Cerebellar nuclear complex (tissue), 1 donor: ENCODE data around the gene FRMD4A.

ENCODE experiments used
- DNase-seq, 2 experiments: peaks; one replicate each; lab custom pipeline; 2025; lab: John Stamatoyannopoulos, UW

The FRMD4A gene

DNA sequence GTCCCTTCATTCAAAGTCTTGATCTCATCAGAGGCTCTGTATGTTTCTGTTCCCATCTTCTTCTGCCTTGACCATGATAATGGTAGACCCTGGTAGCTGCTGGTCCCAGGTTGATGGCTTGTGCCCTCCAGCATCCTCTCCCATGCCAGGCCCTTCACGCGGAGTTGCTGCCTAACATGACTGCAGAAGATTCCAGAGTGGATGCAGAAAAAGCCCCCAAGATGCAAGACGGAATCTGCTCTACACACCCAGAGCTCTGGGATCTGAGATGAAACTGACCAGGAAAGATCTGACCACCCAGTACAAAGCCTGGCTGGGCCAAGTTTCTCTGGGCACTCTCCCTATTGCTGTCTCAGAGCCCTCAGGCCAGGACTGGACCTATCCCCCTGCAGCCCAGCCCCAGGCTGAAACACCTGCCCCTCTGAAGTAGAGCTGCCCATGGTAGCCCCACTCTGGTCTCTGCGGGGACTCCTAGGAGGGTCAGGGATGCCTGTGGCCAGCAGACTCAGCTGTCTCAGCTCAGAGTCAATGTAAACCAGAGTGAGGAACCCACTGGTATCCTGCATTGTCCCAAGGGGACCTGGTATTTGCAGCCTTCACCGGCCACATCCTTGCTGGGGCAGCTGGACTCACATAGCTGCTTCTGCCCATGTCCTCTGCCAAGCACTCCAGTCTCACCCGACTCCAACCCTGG is 9.5 kb upstream of the FRMD4A start:
- no peak for DNase-seq

DNA sequence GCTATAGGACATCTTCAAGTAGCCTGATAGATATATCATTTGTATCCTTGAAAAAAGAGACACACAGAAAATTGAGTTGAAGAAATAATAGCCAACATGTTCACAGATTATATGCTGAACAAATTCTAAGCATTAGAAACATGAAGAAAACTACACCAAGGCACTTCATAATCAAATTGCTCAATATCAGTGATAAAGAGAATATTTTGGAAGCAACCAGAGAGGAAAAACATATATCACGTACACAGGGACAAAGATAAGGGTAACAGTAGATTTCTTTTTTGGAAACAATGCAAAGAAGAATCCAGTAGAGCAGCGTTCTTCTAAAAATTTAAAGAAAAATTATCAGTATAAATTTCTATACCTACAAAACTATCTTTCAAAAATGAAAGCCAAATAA is 6.0 kb upstream of the FRMD4A start:
- no peak for DNase-seq

DNA sequence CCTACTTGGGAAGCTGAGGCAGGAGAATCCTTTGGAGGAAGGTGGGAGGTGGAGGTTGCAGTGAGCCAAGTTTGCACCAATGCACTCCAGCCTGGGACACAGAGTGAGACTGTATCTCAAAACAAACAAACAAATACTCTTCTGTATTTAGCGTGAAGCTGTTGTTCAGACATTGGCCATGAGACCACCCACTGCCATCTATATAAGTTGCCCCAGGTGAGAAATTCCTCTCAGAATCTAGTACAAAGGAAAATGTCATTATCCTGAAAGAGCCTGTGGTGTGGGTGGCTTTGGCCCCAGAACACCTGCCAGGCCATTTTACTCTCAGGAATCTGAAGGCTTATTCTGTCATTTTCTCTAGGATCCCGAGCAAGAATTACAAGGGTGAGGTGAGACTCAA is 4.0 kb upstream of the FRMD4A start:
- no peak for DNase-seq

DNA sequence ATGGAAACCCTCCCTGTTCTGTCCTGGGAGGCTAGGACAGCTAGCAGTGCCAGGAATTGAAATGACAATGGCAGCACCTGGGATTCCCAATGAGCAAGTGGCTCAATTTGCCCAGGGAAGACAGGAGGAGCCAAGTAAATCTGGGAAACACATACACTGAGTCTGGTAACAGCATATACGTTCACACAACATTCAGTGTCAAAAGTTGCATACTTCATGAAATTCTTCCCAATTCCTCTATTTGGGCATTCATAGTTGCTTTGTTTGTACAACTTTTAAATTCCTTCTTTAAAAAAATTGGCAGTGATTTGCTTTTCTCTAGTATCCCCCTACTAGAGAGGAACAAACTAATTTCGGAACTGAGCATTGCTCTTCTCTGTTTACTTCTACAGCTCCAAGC is 2.9 kb upstream of the FRMD4A start:
- DNase-seq, result no peak

DNA sequence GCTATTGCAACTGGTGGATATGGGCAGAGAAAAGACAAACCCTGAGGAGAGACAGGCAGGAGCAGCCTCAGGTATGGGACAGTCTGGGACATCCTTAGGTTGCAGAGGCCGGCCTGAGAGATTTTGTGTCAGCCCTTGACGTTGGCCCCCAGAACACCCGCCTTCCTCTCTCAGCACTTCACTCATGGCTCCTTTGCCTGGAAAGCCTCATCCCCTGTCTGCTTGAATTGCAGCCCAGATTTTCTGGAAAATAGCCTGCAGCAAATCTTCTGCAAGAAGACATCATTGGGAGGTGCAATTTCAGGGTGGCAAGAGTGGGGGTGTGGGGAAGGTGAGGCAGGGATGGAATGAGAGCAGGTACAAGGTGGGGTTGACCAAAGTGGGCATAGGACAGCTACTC is 2.2 kb upstream of the FRMD4A start:
- DNase-seq, result no peak

DNA sequence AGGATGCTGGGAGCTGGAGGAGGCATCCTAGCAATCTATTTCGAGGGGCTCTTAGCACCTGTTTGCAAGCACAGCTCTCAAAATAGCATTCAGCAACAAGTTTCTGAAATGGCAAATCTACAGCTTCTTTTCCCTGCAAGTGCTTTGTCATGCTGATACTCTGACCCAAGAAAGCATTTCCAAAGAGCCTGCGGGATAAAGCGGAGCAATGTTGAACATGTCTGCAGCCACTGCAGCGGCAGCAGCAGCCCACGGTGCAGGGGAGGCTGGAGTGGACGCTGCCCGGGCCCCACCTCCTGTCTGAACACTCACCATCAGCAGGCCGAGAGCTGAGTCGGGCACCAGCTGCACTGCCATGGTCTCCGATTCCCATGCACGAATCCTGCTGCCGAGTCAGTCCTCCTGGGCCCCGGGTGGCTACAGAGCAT is 964 bp downstream of the FRMD4A start:
- DNase-seq, result no peak

DNA sequence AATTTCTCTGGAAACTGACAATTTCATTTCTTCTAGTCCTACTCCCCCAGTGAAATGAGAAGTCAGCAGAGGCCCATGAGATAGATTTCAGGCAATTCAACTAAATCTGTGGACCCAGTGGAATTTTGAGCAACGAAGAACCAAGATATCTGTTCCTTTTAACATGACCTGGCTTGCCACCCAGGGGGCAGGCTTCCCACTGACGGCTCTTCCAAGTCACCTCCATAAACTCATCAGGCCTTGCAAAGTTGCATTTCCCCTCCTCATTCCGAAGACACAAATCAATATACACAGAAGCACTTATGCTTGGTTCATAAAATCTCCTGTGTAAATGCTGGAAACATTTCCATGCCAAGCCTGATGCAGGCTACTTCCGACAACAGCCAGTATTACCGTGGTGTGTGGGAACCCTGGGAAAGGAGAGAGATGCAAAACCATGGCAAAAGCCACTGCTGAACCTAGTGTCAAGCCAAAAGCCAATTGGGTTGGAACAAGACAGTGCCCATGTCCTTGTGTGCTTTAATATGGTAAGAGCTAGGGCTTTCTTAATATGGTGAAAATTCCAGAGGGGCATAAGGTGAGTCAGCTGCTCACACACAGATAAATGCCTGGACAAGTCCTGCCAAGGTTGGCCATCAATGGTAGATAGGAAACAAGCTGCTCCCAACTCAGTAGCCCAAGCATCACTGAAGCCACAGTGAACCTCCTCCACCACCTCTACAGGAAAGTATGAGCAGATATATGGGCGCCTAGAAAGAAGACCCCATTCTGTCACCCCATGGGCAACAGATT is 1.6 kb downstream of the FRMD4A start:
- DNase-seq, result no peak

DNA sequence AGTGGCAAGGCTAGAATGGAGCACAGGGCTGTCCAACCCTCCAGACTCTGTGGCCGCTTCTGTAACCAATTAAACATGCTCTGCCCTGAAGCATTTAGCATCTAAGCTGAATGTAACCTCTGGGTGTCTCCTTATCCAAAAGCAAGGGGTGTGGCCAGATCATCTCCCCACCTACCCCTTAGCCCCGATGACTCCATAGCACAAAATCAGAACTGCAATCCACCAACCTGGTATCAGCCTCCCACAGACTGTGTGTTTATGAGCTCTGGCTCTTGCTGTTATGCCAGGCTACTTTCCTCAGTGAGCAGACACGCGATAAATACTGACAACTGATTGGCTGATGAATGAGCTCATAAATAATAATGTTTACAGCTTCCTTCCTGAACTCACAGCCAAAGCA is 3.2 kb downstream of the FRMD4A start:
- no peak for DNase-seq

DNA sequence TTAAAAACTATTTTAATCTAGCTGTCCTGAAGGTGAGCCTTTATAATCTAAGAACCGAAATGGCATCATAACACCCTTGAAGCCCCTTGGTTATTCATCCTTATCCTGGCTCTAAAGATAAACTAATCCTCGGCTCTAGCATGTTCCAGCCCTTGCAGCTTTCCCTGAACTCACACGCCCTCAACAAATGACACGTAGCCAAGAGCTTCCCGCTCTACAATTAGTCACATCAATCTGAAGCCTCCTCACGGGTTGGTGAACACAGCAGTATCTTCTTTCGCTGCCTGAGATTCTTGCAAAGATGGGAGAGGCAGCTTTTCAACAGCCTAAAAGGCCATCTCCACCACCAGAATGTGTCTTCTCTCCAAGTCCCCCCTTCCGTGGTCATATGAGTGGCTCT is 4.1 kb downstream of the FRMD4A start:
- DNase-seq, result no peak

DNA sequence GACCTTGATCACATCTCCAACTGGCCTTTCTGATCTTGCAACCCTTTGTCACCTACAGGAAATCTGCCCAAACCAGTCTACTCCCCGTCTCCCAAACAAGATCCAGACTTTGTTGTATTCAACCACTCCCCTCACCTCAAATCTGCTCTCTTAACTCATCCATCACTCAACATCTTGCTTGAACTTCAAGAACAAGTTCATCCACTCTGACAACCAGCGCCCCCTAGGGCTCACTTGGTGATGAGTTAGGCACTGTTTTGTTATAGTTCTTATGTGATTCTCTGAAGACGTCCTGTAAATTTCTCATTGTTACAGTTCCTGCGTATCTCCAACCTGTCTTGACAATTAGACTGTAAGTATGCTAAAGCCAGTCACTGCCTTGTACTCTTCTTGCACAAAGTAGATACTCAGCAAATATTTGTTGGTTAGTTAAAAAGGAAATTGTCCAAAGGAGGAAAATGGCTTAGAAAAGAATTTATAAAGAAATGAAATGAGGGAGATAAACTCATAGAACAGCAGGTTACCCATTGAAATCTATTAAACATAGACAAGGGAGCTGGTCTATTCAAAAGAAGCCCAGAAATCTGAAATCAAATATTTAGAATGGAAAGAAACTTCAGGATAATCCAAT is 5.3 kb downstream of the FRMD4A start:
- no peak for DNase-seq

DNA sequence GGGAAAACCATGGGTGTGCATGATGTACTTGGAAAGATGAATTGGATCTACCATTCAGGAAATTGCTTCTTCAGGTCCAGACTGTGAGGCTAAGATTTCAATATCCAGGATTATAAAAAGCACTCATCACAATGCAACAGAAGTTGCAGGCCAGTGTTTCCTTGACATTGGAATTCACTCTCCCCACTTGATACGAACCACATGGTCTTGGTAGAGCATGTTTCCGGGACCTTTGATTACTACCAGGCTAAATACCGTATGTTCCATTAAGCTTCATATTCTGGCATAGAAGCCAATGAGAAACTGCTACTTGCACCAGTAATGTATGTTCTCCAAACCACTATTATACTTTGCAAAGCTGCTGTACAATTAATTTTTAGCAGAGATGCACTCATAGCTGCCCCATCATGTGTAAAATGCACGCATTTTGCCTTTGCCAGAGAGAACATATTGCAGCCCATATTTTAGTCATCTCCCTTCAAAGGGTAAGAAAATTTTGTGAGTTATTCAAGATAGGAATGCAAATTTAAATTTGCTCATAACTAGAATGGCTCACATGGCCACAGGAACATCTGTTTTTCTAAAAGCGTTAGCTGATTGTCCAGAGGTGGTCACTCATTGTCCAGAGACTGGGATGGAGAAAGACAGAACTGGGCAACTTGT is 8.1 kb downstream of the FRMD4A start:
- DNase-seq, result no peak

DNA sequence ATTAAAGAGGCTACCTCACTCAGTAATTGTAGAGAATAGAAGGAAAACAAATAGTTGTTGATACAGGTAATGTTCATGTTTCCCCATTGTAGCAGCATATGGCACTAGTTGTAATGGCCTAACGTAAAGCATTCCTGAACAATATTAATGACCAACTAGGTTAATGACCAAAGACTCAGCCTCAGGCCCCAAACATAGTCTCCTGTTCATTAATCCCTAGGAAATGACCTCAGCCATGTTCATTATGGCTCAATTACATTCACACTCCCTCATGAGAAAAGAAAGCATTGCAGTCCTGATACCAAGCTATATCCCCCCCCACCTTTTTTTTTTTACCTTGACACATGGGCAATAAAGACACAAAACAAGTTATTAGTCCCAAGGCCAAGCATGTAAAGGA is 12.7 kb downstream of the FRMD4A start:
- DNase-seq, result no peak

DNA sequence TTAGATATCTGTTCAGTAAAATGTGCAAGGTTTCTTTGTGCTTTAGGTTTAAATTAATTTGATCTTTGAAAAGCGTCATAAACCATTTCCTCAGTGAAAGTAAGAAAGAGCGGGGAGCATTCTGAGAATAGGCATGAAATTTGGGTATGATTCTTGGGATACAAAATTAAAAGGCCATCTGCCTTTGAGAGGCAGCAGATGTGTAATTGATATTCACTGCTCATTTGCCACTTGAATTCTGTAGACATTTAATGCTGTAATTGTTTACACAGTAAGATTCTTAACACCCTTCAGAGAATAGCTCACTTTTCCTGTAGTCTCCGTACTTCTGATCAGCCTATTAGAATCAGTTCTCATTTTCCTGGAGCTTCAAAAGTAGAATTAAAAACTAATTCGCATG is 18.7 kb downstream of the FRMD4A start:
- DNase-seq, result no peak

DNA sequence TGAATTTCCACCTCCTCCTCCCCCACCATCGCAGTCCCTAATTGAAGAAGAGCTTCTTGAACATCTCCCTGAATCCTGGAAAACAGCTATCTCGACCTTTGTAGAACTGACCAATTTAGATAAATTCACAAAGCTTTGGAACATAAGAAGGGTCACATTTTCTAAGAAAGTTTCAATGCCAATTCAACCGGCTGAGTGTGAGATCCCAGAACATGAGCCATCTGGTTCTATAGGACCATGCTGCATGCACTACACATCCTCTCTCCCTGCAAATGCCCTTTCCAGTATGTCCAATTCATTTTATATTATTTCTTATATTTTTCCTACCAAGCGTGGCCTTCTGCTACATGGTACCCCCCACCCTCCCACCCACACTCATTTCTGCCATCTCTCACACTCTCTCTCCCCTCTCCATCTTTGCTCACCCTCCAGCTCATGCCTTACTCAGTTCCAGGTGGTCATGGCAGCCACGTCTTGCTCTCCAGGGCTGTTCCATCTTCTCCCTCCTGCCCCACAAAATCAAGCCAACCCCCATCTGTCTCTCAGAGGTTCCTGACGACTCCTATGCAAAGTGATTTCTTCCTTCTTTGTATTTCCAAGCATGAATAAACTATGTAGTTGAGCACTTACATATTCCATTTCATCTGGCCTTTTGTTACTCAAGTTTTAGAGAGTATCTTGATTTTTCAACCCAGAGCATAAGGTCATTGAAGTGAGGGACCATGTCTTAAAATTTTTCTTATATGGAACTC is 19.3 kb downstream of the FRMD4A start:
- no peak for DNase-seq

DNA sequence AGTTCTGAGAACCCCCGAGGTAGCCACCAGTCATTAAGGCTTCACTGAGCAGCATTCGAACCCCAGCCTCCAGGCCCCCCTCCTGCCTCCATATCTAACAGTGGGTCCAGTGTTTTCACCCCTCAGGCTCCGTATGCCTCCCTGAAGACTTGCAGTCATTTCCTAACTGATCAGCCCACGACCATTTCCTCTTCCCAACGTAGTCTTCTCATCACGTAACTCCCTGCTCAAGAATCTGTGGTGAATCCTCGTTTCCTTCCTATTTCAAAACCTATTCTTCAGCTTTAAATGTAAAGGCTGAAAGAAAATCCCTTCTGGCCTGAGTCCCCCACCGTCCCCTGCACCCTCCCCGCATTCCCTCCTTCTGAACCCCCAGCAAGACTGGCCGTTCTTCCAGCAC is 21.1 kb downstream of the FRMD4A start:
- DNase-seq, result no peak

DNA sequence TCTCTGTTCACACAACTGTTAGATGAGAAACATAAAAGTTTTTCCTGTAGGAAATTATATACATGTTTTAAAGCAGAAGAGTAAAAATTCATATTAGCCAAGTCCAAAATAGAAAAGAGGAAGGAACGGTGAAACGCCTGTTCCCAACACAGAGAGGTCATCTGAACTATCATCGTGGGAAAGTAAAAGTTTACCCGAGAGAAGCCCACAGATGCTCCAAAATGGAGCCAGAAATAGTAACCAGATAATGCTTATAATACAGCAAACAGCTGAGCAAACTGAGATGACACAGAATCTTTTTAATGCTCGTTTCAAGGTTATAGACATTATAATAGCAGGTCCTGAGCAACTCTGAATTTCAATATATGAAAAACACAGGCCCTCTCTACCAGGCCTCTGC is 24.5 kb downstream of the FRMD4A start:
- no peak for DNase-seq

DNA sequence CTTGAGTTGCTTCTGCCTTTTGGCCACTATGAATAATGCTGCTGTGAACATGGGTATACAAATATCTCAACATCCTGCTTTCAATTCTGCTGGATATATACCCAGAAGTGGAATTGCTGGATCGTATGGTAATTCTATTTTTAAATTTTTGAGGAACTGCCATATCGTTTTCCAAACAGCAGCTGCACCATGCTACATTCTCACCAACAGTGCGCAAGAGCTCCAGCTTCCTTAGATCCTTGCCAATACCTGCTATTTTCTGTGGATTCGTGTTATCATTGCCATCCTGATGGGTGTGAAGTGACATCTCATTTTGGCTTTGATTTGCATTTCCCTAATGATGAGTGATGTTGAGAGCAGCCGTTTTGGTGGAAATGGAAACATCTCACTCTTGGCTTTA is 26.7 kb downstream of the FRMD4A start:
- no peak for DNase-seq

DNA sequence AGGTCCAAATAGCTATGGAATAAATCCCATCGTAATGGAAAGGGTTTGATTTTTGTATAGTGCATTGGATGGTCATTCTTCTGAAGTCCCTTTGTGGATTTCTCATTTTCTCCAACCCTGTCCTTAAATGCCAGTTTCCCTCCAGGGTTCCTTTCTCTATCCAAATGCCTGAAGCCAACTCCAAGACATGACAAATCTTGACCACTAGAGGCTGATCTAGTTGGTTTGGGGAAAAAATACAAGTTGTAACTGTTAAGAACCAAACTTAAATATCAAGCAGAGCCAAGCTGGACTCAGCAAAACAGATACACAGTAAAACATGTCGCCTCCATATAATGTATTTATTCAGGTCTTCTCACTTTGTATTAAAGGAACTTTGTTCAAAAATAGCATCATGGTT is 28.7 kb downstream of the FRMD4A start:
- DNase-seq, result no peak

DNA sequence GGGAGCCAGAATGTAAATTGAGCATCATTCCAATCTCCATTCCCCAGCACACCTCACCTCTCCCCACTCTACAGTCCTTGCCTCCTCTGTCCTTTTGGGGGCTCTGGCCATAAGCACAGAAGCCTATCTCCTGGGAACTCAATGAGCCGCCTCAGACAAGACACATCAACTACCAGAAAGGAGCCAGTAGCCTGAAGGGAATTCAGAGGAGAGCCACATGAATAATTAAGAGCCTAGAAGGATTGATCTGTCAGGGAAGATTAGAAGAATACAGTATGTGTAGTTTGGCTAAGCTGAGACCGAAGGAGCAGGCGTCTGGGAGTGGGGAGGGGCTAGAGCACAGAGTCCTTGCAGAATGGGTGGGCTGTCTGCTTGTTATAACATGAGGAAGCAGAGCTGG is 31.2 kb downstream of the FRMD4A start:
- DNase-seq, result no peak

DNA sequence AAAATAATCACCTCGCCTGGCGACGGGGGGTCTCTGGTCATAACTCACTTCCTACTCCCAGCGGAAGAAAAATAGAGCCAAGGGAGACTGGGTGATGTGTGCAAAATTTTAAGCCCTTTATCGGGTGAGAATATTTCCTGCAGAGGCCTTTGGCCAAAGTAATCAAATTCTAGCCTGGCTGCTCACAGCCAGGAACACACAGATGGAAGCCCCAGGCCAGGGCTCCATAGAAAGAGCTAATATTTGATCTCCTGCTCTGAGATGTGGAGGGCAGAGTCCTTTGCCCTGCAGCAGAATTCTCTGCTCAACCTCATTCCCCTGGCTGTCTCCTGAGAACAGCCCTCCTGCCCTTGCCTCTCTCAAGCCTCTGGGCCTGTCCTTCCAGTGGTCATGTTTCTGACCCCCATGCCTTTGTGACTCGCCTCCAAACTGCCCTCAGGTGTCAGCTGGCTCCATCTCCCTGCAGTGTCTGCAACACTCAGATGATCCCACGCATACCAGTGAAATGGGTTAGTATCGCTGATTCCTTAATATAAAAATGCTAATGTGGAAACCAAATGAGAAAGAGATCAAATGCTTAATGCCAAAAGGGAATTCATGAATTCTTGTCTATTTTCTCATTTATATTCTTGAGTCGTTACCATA is 34.5 kb downstream of the FRMD4A start:
- DNase-seq, result no peak

DNA sequence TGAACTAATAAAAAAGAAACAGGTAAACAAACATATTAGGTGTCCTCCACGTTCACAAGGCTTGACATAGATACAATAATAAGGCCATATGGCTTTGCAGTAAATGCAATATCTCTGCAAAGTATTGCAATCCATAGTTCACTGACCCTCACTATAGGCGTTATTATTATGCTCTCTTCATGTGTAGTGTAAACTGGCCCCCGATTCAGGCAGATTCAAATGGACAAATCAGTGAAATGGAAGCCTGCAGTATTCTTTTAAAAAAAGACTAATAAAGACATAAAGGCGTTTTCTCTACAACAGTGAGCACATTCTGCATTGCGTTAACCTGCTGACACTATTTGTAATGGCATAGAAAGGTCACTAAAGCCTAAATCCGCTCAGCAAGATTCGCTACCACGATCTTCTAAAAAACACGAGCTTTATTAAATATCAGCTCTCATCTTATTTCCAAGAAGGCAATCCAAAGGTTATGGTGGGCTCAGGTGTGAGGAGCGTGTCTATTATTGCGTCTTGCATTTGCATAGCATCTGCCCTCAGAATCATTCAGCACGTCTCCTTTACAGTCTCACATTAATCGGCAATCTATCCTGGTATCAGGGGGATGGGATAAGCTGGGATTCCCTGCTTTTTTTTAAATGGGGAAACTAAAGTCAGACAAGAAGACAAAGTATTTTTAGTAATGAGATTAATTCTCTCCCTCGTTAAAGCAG is 36.2 kb downstream of the FRMD4A start:
- no peak for DNase-seq
